GM12878 (cell line): Measurements from ENCODE around the gene LRRC75B. TPM values are rescaled to one million over a fixed set of nuclear protein-coding genes. Genes with fewer than 3 reads are reported as not detected.

Experiments
- GATAD2B ChIP-seq: fragments of 450-650 bp; conservative IDR thresholded peaks from 2 replicates; pipeline ENCODE4 v1.6.1; 2017; ENCODE audit warnings: low read depth, mild to moderate bottlenecking, moderate library complexity
- RELA ChIP-seq: fragments of 450-650 bp; IDR thresholded peaks from 2 replicates; pipeline ENCODE4 v1.8.0; 2014; ENCODE audit warnings: borderline replicate concordance; ENCODE audit not compliant: partially characterized antibody
- polyA plus RNA-seq, 11 experiments: library from polyadenylated mRNA; depleted of rRNA in 4 of 11; unstranded in 6 of 11; stranded (reverse) in 5 of 11; fragments of >200 nt; fragmentation: Nextera tagmentation in 4 of 11; fragmentation: Illumina TruSeq in 1 of 11; extraction: Ambion mirVana in 4 of 11; extraction: Trizol in 1 of 11; gene quantifications; 1 replicate in 1 of 11; 2 replicates in 10 of 11; pipeline versions ENCODE4 v1.2.1 to v1.2.3, GENCODE V29; 2011 to 2016; ENCODE audit warnings: inconsistent platforms in 2 of 11, missing spikeins in 2 of 11, low read depth in 1 of 11
- total RNA-seq, 4 experiments: library from RNA; depleted of rRNA in 3 of 4; stranded (reverse); fragments of >200 nt in 3 of 4; fragmentation: Illumina TruSeq in 1 of 4; extraction: Trizol in 1 of 4; gene quantifications; 2 replicates each; pipeline versions ENCODE4 v1.2.1 to v1.2.3, GENCODE V29; 2013 to 2021
- TF ChIP-seq, protein P1 (sequence below): fragments of 150-350 bp; IDR thresholded peaks from 2 replicates; pipeline ENCODE4 v1.6.1; 2014; ENCODE audit warnings: mild to moderate bottlenecking, low read depth, low read length
- TF ChIP-seq, protein P2 (sequence below): fragments of 450-650 bp; IDR thresholded peaks from 2 replicates; pipeline ENCODE4 v1.6.1; 2016; ENCODE audit warnings: mild to moderate bottlenecking, moderate library complexity, borderline replicate concordance
- TF ChIP-seq, protein P3 (sequence below): fragments of 450-650 bp; IDR thresholded peaks from 2 replicates; pipeline ENCODE4 v1.6.1; 2017; ENCODE audit warnings: mild to moderate bottlenecking, moderate library complexity

The LRRC75B gene
- total and polyA plus RNA-seq, 10 of the 15 experiments (the other 5 are each of a cell fraction or from before 2014, with no cell fraction given): 0.09 to 0.98 (median 0.11) TPM; not detected in 3

DNA sequence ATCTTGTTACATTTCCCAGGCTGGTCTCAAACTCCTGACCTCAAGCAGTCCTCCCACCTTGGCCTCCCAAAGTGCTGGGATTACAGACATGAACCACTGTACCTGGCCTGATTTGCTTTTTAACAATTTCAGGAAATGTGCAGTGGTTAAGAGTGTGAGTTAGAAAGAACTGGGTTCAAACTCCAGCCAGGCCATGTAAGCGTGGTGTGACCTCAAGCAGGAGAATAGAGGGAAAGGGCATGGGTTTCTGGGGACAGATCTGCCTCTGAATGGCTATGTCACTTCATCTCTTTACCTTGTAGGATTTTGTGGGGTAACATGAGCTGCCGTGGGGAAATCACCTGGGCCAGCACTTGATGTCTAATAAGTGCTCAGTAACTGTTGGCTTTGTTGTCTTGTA is 27.8 kb downstream of the LRRC75B start (continued):
- TF ChIP-seq, protein P1, sequence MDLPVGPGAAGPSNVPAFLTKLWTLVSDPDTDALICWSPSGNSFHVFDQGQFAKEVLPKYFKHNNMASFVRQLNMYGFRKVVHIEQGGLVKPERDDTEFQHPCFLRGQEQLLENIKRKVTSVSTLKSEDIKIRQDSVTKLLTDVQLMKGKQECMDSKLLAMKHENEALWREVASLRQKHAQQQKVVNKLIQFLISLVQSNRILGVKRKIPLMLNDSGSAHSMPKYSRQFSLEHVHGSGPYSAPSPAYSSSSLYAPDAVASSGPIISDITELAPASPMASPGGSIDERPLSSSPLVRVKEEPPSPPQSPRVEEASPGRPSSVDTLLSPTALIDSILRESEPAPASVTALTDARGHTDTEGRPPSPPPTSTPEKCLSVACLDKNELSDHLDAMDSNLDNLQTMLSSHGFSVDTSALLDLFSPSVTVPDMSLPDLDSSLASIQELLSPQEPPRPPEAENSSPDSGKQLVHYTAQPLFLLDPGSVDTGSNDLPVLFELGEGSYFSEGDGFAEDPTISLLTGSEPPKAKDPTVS: no peak
- no peak for TF ChIP-seq GATAD2B
- TF ChIP-seq, protein P2, sequence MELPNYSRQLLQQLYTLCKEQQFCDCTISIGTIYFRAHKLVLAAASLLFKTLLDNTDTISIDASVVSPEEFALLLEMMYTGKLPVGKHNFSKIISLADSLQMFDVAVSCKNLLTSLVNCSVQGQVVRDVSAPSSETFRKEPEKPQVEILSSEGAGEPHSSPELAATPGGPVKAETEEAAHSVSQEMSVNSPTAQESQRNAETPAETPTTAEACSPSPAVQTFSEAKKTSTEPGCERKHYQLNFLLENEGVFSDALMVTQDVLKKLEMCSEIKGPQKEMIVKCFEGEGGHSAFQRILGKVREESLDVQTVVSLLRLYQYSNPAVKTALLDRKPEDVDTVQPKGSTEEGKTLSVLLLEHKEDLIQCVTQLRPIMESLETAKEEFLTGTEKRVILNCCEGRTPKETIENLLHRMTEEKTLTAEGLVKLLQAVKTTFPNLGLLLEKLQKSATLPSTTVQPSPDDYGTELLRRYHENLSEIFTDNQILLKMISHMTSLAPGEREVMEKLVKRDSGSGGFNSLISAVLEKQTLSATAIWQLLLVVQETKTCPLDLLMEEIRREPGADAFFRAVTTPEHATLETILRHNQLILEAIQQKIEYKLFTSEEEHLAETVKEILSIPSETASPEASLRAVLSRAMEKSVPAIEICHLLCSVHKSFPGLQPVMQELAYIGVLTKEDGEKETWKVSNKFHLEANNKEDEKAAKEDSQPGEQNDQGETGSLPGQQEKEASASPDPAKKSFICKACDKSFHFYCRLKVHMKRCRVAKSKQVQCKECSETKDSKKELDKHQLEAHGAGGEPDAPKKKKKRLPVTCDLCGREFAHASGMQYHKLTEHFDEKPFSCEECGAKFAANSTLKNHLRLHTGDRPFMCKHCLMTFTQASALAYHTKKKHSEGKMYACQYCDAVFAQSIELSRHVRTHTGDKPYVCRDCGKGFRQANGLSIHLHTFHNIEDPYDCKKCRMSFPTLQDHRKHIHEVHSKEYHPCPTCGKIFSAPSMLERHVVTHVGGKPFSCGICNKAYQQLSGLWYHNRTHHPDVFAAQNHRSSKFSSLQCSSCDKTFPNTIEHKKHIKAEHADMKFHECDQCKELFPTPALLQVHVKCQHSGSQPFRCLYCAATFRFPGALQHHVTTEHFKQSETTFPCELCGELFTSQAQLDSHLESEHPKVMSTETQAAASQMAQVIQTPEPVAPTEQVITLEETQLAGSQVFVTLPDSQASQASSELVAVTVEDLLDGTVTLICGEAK: no peak
- TF ChIP-seq RELA: no peak
- TF ChIP-seq, protein P3, sequence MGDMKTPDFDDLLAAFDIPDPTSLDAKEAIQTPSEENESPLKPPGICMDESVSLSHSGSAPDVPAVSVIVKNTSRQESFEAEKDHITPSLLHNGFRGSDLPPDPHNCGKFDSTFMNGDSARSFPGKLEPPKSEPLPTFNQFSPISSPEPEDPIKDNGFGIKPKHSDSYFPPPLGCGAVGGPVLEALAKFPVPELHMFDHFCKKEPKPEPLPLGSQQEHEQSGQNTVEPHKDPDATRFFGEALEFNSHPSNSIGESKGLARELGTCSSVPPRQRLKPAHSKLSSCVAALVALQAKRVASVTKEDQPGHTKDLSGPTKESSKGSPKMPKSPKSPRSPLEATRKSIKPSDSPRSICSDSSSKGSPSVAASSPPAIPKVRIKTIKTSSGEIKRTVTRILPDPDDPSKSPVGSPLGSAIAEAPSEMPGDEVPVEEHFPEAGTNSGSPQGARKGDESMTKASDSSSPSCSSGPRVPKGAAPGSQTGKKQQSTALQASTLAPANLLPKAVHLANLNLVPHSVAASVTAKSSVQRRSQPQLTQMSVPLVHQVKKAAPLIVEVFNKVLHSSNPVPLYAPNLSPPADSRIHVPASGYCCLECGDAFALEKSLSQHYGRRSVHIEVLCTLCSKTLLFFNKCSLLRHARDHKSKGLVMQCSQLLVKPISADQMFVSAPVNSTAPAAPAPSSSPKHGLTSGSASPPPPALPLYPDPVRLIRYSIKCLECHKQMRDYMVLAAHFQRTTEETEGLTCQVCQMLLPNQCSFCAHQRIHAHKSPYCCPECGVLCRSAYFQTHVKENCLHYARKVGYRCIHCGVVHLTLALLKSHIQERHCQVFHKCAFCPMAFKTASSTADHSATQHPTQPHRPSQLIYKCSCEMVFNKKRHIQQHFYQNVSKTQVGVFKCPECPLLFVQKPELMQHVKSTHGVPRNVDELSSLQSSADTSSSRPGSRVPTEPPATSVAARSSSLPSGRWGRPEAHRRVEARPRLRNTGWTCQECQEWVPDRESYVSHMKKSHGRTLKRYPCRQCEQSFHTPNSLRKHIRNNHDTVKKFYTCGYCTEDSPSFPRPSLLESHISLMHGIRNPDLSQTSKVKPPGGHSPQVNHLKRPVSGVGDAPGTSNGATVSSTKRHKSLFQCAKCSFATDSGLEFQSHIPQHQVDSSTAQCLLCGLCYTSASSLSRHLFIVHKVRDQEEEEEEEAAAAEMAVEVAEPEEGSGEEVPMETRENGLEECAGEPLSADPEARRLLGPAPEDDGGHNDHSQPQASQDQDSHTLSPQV: no peak
